ENCODE measurements around the gene HOXB7. TPM values are rescaled to one million over a fixed set of nuclear protein-coding genes. Genes with fewer than 3 reads are reported as not detected.

Gene HOXB7
- total RNA-seq, 4 donors from 2014 or later: 0.36 to 3.0 (median 0.65) TPM

DNA sequence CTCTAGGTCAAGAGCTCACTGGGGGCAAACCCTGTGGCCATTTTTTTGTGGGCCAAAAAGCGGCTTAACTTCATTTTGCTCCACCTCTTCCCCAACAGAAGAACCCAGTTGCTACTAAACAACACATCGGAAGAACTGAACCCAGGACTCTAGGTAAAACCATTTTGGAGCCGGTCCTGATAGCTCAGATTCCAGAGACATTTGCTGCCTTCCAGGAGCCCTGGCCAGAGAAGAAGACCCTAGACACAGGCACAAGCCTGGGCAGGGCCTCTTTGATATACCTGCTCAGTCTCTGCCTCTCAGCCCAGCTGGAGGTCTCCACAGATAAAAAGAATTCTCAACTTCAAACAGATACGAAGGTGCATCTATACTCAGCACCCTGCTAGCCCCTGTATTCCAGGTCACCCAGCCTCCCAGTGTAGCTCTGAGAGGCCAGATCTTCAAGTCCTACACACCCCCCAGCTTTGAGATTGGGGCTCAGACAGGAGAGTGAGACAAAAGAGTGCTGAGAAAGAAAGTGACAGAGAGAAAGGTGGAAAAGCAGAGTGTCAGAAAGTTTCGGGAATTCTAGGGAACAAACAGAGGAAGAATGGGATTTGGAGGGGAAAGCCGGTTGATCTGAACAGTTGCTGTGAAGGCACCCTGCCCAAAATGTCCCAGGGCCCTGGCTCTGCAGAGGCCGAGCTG lies 21.9 kb upstream of the HOXB7 start:
- no peaks in the 10 kb centered on the region for H3K9me3 ChIP-seq
- no peak overlapping the region for H3K4me3 ChIP-seq
- no peak for TF ChIP-seq POLR2A (IDR thresholded peaks at IDR 0.05)
- TF ChIP-seq, protein P1, sequence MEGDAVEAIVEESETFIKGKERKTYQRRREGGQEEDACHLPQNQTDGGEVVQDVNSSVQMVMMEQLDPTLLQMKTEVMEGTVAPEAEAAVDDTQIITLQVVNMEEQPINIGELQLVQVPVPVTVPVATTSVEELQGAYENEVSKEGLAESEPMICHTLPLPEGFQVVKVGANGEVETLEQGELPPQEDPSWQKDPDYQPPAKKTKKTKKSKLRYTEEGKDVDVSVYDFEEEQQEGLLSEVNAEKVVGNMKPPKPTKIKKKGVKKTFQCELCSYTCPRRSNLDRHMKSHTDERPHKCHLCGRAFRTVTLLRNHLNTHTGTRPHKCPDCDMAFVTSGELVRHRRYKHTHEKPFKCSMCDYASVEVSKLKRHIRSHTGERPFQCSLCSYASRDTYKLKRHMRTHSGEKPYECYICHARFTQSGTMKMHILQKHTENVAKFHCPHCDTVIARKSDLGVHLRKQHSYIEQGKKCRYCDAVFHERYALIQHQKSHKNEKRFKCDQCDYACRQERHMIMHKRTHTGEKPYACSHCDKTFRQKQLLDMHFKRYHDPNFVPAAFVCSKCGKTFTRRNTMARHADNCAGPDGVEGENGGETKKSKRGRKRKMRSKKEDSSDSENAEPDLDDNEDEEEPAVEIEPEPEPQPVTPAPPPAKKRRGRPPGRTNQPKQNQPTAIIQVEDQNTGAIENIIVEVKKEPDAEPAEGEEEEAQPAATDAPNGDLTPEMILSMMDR (IDR thresholded peaks at IDR 0.05 in 4 of 5, conservative IDR thresholded peaks at IDR 0.05 in 1 of 5): no peak
- intact Hi-C loops (cut with DNase I; ENCODE audit: low total_unique reads) (no loop called here), in situ Hi-C loops (cut with MboI; ENCODE audit: low sequenced_read_pairs in 4 of 4) (loop anchor here in 1 of 4 donors (25.0 kb wide), 1 partner anchor 105 kb away; the partner anchor contains the start of gene HOXB13)
- no peak overlapping the region for H3K27ac ChIP-seq
- H3K4me1 ChIP-seq: peaks cover 0 to 5% of the 10 kb centered on the region in 2 donors
- H3K27me3 ChIP-seq: peaks cover 99 to 100% (median 100%) of the 10 kb centered on the region in 3 donors
- no peak for DNase-seq
- no peak for ATAC-seq
- no peaks in the 10 kb centered on the region for H3K36me3 ChIP-seq

DNA sequence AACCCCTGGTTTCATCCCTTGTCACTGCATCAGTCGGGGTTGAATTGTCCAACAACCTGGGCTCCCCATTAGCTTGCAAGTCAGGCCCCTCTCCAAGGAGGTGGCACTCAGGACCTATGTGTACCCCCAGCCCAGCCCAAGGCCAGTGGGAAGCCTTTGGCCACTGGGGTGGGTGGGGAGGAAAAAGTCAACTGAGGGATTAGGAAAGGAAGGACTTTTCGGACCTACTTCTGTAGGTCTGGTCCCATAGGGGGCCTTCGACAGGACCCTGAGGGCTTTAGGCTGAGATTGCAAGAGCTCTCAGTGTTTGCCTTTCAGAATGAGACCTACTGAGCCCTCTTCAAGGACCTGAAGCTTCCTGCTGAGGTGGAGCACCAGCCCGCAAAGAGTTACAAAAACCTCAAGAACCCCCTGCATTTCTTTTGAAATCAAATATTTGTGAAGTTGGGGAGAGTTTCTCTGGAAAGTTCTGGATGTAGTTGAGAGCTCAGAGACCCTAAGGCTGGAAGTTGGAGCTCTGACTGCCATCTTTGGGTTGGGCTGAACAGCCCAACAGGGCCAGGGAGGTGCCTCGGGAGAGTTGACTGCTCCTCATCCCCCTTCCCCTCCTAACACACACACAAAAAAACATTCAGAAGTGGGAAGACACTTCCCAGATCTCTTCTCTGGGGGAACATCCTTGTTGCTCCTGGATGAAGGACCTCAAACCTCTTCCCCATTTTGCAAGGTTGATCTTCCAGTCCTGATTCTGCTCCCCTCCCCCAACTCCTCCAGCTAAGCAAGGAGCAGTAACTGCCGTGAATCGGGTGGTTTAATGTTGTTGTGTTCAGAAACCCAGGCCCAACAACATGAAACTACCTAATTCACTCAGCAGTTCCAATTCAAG lies 21.1 kb upstream of the HOXB7 start:
- H3K27me3 ChIP-seq: peaks cover 99 to 100% (median 100%) of the 10 kb centered on the region in 3 donors
- intact Hi-C loops (cut with DNase I; ENCODE audit: low total_unique reads): no loop called here

DNA sequence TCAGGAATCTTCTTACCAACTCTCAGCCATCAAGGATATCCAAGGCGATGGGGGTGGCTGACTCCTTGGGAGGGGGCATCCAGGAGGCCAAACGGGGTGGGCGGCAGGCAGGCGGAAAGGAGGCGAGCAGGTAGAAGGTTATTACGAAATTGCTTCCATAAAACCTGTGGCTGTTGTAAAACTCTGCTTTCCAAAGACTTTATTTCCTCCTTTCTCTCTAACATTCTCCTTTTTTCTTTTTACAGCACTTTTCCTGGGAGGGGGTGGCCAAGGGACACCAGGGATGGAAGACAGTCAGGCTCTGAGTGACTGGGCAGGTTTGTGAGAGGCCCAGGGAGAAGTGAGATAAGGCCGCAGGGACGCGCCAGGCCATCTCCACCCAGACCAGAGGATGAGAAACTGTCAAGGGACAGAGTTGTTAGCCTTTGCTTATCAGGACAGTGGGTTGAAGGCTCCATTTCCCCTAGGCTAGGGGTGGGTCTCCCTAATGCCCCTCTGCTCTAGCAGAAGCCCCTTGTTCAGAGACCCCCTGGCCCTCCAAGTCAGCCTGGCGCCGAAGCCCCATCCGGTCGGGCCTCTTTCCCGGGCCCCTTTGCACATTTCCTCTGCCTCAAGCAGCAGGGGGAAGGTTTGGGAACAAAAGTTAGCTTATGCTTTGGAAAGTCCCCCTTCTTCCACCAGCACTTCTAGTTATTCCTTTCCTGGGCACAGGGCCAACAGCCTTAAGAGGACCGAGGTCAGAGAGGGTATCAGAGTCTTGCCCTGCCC lies 20.3 kb upstream of the HOXB7 start:
- H3K36me3 ChIP-seq: no peaks in the 10 kb centered on the region
- H3K27me3 ChIP-seq: peaks cover 96 to 100% (median 100%) of the 10 kb centered on the region in 3 donors
- H3K4me3 ChIP-seq: no peak overlapping the region
- no peak for DNase-seq
- peaks cover 4 to 12% of the 10 kb centered on the region in 2 donors for H3K4me1 ChIP-seq
- intact Hi-C loops (cut with DNase I; ENCODE audit: low total_unique reads) (no loop called here), in situ Hi-C loops (cut with MboI; ENCODE audit: low sequenced_read_pairs in 4 of 4) (loop anchor here in 1 of 4 donors (25.0 kb wide), 1 partner anchor 106 kb away; the partner anchor contains the start of gene HOXB13)
- no peak for ATAC-seq
- no peaks in the 10 kb centered on the region for H3K9me3 ChIP-seq
- TF ChIP-seq, protein P1 (IDR thresholded peaks at IDR 0.05 in 4 of 5, conservative IDR thresholded peaks at IDR 0.05 in 1 of 5): no peak
- TF ChIP-seq POLR2A (IDR thresholded peaks at IDR 0.05): no peak
- no peak overlapping the region for H3K27ac ChIP-seq

More for the DNA sequence above, 21.1 kb upstream of the HOXB7 start:
- Histone ChIP-seq H3K9me3 (no peaks in the 10 kb centered on the region), H3K4me3 (no peak overlapping the region), H3K4me1 (peaks cover 2 to 6% of the 10 kb centered on the region in 2 donors), H3K36me3 (no peaks in the 10 kb centered on the region), H3K27ac (no peak overlapping the region)
- in situ Hi-C loops (cut with MboI; ENCODE audit: low sequenced_read_pairs in 4 of 4): loop anchor here in 1 of 4 donors (25.0 kb wide), 1 partner anchor 105 kb away; the partner anchor contains the start of gene HOXB13
- DNase-seq: no peak
- no peak for ATAC-seq
- TF ChIP-seq, protein P1 (IDR thresholded peaks at IDR 0.05 in 4 of 5, conservative IDR thresholded peaks at IDR 0.05 in 1 of 5): no peak
- TF ChIP-seq POLR2A (IDR thresholded peaks at IDR 0.05): no peak

All from gastrocnemius medialis (tissue), 4 donors.